ENCODE results near the gene GRIN2C.

Gene GRIN2C

DNA sequence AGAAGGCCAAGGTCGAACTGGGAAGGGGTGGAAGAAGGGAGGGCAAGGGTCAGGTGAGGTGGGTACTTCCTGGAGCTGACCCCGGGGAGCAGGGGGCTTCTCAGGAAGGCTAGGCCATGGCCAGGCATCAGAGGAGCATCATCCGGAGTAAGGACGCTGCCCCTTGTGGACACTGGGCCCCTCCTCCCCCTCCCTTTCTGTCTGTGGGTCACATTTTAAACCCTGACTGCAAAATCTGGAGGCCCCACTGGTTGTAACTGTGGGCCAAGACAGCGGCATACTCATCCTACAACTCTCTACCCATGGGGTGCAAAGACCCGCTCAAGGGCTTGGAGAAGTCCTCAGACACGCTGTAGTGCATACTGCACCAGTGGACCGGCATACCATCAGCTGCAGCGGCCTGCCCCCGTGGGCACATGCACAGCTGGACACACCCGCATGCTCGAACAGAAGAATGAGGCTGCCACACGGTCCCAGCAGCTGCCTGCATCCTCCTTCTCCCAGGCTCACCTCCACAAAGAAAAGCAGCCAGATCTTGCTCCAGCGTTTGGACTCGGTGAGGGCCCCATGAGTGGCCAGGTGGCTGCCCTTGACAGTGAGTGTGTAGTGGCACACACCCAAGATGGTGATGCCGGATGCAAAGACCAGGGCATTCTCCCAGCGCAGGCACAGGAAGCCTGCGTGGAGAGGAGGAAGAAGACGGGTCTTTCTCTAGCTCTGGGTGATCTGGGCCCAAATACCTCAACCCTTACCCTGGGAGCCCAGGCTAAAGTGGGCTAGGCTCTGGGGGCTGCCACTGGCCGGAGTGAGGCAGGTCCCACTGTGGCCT lies 32.5 kb upstream of the GRIN2C start:
- intact Hi-C loops (cut with micrococcal nuclease), result no loop called here
- Mint-ChIP-seq H3K27me3 (peaks cover 77% of the 10 kb centered on the region), H3K4me3 (no peak overlapping the region), H3K4me1 (ENCODE audit: low read depth) (peaks cover 12% of the 10 kb centered on the region), H3K36me3 (ENCODE audit: low read depth) (no peaks in the 10 kb centered on the region), H3K9me3 (no peaks in the 10 kb centered on the region), H3K27ac (no peak overlapping the region)

DNA sequence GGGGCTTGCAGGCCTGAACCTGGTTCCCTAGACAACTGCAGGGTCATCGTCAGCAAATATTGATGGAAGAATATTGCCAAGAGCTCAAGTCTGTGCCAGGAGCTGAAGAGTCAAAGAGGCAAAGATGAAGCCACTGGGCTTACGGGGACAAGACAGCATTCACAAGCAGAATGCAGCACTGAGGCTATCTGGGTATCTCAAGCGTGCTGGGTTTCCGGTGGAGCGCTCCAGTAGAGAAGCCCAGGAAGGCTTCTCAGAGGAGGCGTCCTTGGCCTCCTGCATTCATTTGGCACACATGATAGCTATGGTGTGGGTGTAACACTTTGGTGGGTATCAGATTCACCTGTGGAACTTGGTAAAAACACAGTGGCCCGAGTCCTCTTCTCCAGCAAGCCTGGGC lies 30.9 kb upstream of the GRIN2C start:
- Mint-ChIP-seq H3K4me1 (ENCODE audit: low read depth) (peaks cover 12% of the 10 kb centered on the region), H3K36me3 (ENCODE audit: low read depth) (no peaks in the 10 kb centered on the region), H3K27ac (no peak overlapping the region), H3K27me3 (peaks cover 72% of the 10 kb centered on the region), H3K9me3 (no peaks in the 10 kb centered on the region), H3K4me3 (no peak overlapping the region)
- intact Hi-C loops (cut with micrococcal nuclease), result no loop called here

DNA sequence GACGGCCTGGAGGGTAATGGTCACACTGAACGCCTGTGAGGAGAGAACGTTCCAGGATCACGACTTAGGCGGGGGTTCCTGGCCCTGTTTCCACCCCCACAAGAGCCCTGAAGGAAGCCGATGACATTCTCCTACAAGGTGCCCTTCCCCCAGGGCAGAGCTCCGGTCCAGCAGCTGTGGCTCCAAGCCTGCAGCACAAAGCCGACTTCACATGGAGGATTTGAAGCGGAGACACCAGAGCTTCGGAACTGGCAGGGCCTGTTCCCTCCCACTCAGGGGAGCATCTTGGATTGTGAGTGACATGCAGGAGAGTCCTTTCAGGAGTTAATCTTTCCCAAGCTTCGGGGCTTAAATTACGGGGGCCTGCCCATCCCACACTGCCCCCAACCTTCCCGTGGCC lies 28.8 kb upstream of the GRIN2C start:
- Mint-ChIP-seq H3K27me3 (peaks cover 60% of the 10 kb centered on the region), H3K36me3 (ENCODE audit: low read depth) (no peaks in the 10 kb centered on the region), H3K4me1 (ENCODE audit: low read depth) (peaks cover 20% of the 10 kb centered on the region), H3K9me3 (no peaks in the 10 kb centered on the region), H3K27ac (no peak overlapping the region), H3K4me3 (no peak overlapping the region)
- intact Hi-C loops (cut with micrococcal nuclease), result no loop called here

GRCh38 chr17:74883241-74883745 lies 23.6 kb upstream of the GRIN2C start:
- Mint-ChIP-seq H3K27ac (peak overlapping the region; percentile 55), H3K9me3 (no peaks in the 10 kb centered on the region), H3K27me3 (peaks cover 22% of the 10 kb centered on the region), H3K4me3 (no peak overlapping the region), H3K4me1 (ENCODE audit: low read depth) (peaks cover 40% of the 10 kb centered on the region), H3K36me3 (ENCODE audit: low read depth) (no peaks in the 10 kb centered on the region)
- intact Hi-C loops (cut with micrococcal nuclease), result no loop called here

- peaks cover 40% of the 10 kb centered on the region for H3K4me1 Mint-ChIP-seq (ENCODE audit: low read depth)
- peak overlapping the region; percentile 55 for H3K27ac Mint-ChIP-seq
- peaks cover 22% of the 10 kb centered on the region for H3K27me3 Mint-ChIP-seq
Observed at GRCh38 chr17:74882517-74883240, 23.0 kb upstream of the GRIN2C start.

DNA sequence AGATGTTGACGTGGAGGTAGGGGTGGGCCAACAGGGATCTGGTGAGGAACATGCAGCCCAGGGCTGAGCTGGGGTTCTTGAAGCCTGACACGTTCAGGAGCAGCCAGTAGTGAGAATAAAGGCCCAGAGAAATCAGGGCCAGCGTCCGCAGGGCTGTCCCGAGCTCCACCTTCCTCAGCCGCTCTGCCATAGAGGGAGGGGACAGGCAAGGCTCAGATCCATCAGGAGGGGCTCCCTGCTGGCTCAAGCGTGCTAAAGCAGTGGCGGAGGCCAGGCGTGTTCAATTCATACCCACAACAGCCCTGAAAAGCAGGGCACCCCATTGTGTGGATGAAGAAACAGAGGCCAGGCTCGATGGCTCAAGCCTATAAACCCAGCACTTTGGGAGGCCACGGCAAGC lies 21.4 kb upstream of the GRIN2C start:
- intact Hi-C loops (cut with micrococcal nuclease), result no loop called here
- Mint-ChIP-seq H3K4me1 (ENCODE audit: low read depth) (peaks cover 40% of the 10 kb centered on the region), H3K4me3 (no peak overlapping the region), H3K27ac (peak overlapping the region; percentile 25), H3K27me3 (peaks cover 14% of the 10 kb centered on the region), H3K9me3 (no peaks in the 10 kb centered on the region), H3K36me3 (ENCODE audit: low read depth) (no peaks in the 10 kb centered on the region)

More at GRCh38 chr17:74882517-74883240, 23.0 kb upstream of the GRIN2C start:
- Mint-ChIP-seq H3K4me3 (no peak overlapping the region), H3K9me3 (no peaks in the 10 kb centered on the region), H3K36me3 (ENCODE audit: low read depth) (no peaks in the 10 kb centered on the region)
- intact Hi-C loops (cut with micrococcal nuclease), result no loop called here

GRCh38 chr17:74879308-74879707 lies 19.6 kb upstream of the GRIN2C start:
- Mint-ChIP-seq H3K9me3 (no peaks in the 10 kb centered on the region), H3K4me3 (no peak overlapping the region), H3K27me3 (peaks cover 2% of the 10 kb centered on the region), H3K36me3 (ENCODE audit: low read depth) (no peaks in the 10 kb centered on the region), H3K27ac (no peak overlapping the region), H3K4me1 (ENCODE audit: low read depth) (peaks cover 33% of the 10 kb centered on the region)
- intact Hi-C loops (cut with micrococcal nuclease), result no loop called here

- H3K4me3 Mint-ChIP-seq, result no peak overlapping the region
- H3K27me3 Mint-ChIP-seq, result peaks cover 2% of the 10 kb centered on the region
- intact Hi-C loops (cut with micrococcal nuclease), result no loop called here
- H3K4me1 Mint-ChIP-seq (ENCODE audit: low read depth), result peaks cover 31% of the 10 kb centered on the region
- H3K27ac Mint-ChIP-seq, result no peak overlapping the region
- H3K36me3 Mint-ChIP-seq (ENCODE audit: low read depth), result no peaks in the 10 kb centered on the region
- H3K9me3 Mint-ChIP-seq, result no peaks in the 10 kb centered on the region
Observed at GRCh38 chr17:74878658-74879057, 19.0 kb upstream of the GRIN2C start.

DNA sequence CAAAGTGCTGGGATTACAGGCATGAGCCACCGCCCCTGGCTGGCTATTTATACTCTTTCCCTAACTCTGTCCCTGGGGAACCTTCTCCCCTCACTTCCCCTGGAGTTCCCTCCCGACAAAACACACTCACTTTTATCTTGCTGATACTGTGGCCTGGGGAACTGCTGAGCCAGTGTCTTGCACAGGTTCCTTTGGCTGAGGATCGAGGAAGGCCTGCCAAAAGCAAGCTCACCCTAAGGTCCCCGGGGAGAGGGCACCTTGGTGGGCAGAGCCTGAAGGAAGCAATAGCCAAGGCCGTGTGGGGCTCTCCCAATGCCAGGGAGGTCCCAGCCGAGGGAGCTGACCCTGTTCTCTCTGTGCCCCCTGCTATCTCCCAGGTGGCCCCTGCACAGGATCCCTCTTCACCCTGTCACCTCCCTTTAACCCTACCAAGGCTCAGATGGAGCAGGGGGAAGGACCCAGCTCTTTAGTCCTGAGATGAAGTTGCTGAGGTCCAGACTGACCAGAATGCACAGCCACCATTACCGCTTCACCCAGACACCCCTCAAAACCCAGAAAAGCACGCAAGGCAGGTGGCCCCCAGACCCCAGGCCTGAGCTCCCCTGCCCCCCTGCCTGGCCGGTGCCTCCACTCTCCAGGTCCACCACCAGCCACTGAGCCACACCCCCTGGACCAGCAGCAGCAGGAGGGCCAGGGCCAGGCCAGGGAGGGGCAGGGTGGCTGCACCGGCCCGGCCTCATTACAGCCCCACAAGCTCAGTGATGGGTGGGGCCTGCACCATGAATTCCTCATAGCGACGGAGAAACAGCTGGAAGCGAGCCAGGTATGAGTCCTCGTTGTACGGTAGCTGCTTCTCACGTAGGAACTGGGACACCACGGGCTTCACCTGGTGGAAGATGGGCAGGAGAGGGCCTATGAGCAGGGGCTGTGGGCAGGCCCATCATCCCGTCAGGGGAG lies 18.2 kb upstream of the GRIN2C start:
- peaks cover 24% of the 10 kb centered on the region for H3K4me1 Mint-ChIP-seq (ENCODE audit: low read depth)

DNA sequence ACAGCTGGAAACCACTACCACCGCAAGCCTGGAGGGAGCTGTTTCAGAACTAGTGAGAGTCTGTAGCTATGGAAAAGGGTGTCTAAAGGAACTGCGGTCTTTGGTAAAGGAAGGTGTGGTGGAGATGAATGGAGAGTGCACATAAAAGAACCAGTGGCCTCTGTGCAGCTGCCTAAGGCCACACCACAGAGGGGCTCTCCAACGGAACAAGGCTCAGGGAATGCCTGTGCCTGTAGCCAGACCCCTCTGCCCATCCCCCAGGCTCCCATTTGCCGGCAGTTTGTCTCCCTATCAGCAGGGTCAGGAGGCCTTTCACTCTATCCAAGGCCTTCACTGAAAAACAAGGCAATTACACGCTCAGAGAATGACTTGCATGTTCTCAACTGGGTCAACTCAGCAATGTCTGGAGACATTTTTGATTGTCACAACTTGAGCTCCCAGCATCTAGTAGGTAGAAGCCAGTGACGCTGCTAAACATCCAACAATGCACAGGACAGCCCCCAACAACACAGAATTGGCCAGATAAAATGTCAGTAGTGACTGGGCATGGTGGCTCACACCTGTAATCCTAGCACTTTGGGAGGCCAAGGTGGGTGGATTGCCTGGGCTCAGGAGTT lies 16.4 kb upstream of the GRIN2C start:
- Mint-ChIP-seq H3K4me3 (no peak overlapping the region), H3K27ac (no peak overlapping the region), H3K9me3 (no peaks in the 10 kb centered on the region), H3K27me3 (peaks cover 10% of the 10 kb centered on the region), H3K4me1 (ENCODE audit: low read depth) (peaks cover 34% of the 10 kb centered on the region), H3K36me3 (ENCODE audit: low read depth) (no peaks in the 10 kb centered on the region)
- intact Hi-C loops (cut with micrococcal nuclease), result no loop called here

More for the DNA sequence above, 18.2 kb upstream of the GRIN2C start:
- no peak overlapping the region for H3K4me3 Mint-ChIP-seq
- no peak overlapping the region for H3K27ac Mint-ChIP-seq
- H3K27me3 Mint-ChIP-seq, result peaks cover 2% of the 10 kb centered on the region
- no peaks in the 10 kb centered on the region for H3K9me3 Mint-ChIP-seq
- no peaks in the 10 kb centered on the region for H3K36me3 Mint-ChIP-seq (ENCODE audit: low read depth)
- intact Hi-C loops (cut with micrococcal nuclease), result no loop called here

- H3K27me3 Mint-ChIP-seq, result peaks cover 10% of the 10 kb centered on the region
- no peaks in the 10 kb centered on the region for H3K9me3 Mint-ChIP-seq
- H3K4me3 Mint-ChIP-seq, result no peak overlapping the region
- intact Hi-C loops (cut with micrococcal nuclease), result no loop called here
- peaks cover 30% of the 10 kb centered on the region for H3K4me1 Mint-ChIP-seq (ENCODE audit: low read depth)
- H3K27ac Mint-ChIP-seq, result no peak overlapping the region
- no peaks in the 10 kb centered on the region for H3K36me3 Mint-ChIP-seq (ENCODE audit: low read depth)
Observed at GRCh38 chr17:74875155-74875976, 15.7 kb upstream of the GRIN2C start.

DNA sequence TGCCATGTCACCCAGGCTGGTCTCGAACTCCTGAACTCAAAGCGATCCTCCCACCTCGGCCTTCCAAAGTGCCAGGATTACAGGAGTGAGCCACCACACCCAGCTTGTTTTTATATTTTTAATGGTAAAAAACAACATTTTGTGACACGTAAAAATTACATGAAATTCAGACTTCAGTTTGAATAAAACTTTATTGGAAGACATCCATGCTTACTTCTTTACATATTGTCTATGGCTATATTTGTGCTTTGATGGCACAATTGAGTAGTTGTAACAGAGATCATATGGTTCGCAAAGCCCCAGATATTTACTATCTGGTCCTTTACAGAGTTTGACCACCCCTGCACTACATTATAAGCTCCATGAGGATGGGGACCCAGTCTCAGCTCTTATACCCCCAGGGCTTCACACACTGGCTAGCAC lies 14.9 kb upstream of the GRIN2C start:
- Mint-ChIP-seq H3K27me3 (peaks cover 11% of the 10 kb centered on the region), H3K27ac (peak overlapping the region; percentile 88), H3K4me3 (no peak overlapping the region), H3K36me3 (ENCODE audit: low read depth) (no peaks in the 10 kb centered on the region), H3K4me1 (ENCODE audit: low read depth) (peaks cover 23% of the 10 kb centered on the region), H3K9me3 (no peaks in the 10 kb centered on the region)
- intact Hi-C loops (cut with micrococcal nuclease), result no loop called here

All from dendritic cell treated with granulocyte-macrophage colony-stimulating factor and Interleukin-4, amounts not matched to agents 40 ng/mL and 50 ng/mL, for 4 days (primary cell).